Measurements from ENCODE around the gene CRYAA. TPM values are rescaled to one million over a fixed set of nuclear protein-coding genes. Genes with fewer than 3 reads are reported as not detected.

CRYAA gene
- total and polyA plus RNA-seq, 5 donors = not detected

Other genes with a start within 250 kb of the CRYAA start
- not detected for gene ERVH48-1, start 243.4 kb upstream of the CRYAA start, total RNA-seq
- gene ERVH48-1, start 243.4 kb upstream of the CRYAA start, polyA plus RNA-seq = 0.07 TPM
- gene PKNOX1, start 194.4 kb upstream of the CRYAA start, total RNA-seq = 1 to 10 TPM; 4.5 to 9.0 (median 7.8) TPM
- gene PKNOX1, start 194.4 kb upstream of the CRYAA start, polyA plus RNA-seq = 3.7 TPM
- gene CBS, start 93.2 kb upstream of the CRYAA start, total RNA-seq = 10 to 100 TPM in 3 of 4 donors, 1 to 10 TPM in 1; 4.8 to 13.3 (median 10.7) TPM
- 9.0 TPM for gene CBS, start 93.2 kb upstream of the CRYAA start, polyA plus RNA-seq
- 10 to 100 TPM in 3 of 4 donors, 1 to 10 TPM in 1; 8.1 to 25.9 (median 15.8) TPM for gene U2AF1, start 61.4 kb upstream of the CRYAA start, total RNA-seq
- gene U2AF1, start 61.4 kb upstream of the CRYAA start, polyA plus RNA-seq = 42.8 TPM

All from right cardiac atrium (tissue), 5 donors.